K562 (cell line): ENCODE measurements around the gene PCBD1. TPM values are rescaled to one million over a fixed set of nuclear protein-coding genes. Genes with fewer than 3 reads are reported as not detected.

Source experiments
- ATAC-seq: fragments of 200-7000 bp; cut with Tn5 transposase; 3 replicates; pipeline ENCODE4 v1.9.1; 2020; ENCODE audit warnings: moderate library complexity
- BruUV-seq: library from RNA; stranded (reverse); fragments of 400-500 nt; replicated peaks from 2 replicates; lab custom pipeline; 2021; lab: Mats Ljungman, UMichigan
- CTCF ChIA-PET: fragments of 300-600 bp; formaldehyde crosslinking; extraction: SDS; loops from one replicate; lab custom pipeline; 2021; ENCODE audit warnings: low intra/inter-chr PET ratio; lab: Yijun Ruan, JAX
- POLR2A ChIA-PET: fragments of 300-600, 350-650 bp; sonication (Branson Sonifier 250); formaldehyde crosslinking; extraction: SDS; loops from one replicate; lab custom pipeline; 2021; ENCODE audit warnings: antibody characterized with exemption, inconsistent platforms; lab: Yijun Ruan, JAX
- DNase-seq, 4 experiments: peaks; one replicate each; pipeline versions ENCODE4 v3.0.0 to v3.0.0-alpha.2; 2011 to 2018; ENCODE audit warnings: low spot score in 3 of 4, mixed read lengths in 3 of 4; ENCODE audit errors: extremely low read depth in 1 of 4
- FAIRE-seq: peaks from 2 replicates; lab custom pipeline; 2011; peaks lifted over from hg19 to GRCh38; lab: Jason Lieb, UNC
- H2AFZ ChIP-seq: 2 replicates; pipeline ENCODE4 v1.6.0; 2011; ENCODE audit warnings: low read depth, low read length, control low read depth, inconsistent platforms
- H3K27ac ChIP-seq: fragments of 200-600 bp; 3 replicates; pipeline ENCODE4 v1.8.0; 2011; ENCODE audit warnings: low read depth, mild to moderate bottlenecking, control low read depth, inconsistent platforms, low read length, moderate library complexity, mixed read lengths; ENCODE audit errors: extremely low read depth
- H3K27me3 ChIP-seq, 2 experiments: fragments of 300-600 bp in 1 of 2; 2 replicates in 1 of 2; 3 replicates in 1 of 2; pipeline versions ENCODE4 v1.6.0 to v1.8.0; 2011; ENCODE audit warnings: inconsistent platforms in 2 of 2, low read length in 2 of 2, mild to moderate bottlenecking in 1 of 2, mixed read lengths in 1 of 2, moderate library complexity in 1 of 2; ENCODE audit not compliant: control insufficient read depth in 2 of 2, insufficient read depth in 2 of 2
- H3K36me3 ChIP-seq: fragments of 300-600 bp; 3 replicates; pipeline ENCODE4 v1.8.0; 2011; ENCODE audit warnings: mild to moderate bottlenecking, low read length, inconsistent platforms; ENCODE audit not compliant: control insufficient read depth, insufficient read depth
- H3K4me1 ChIP-seq, 2 experiments: fragments of 200-600 bp in 1 of 2; replicated peaks in 1 of 2; 2 replicates in 1 of 2; 3 replicates in 1 of 2; pipeline versions ENCODE4 v1.5.1 to v1.8.0; 2011; ENCODE audit warnings: inconsistent platforms in 2 of 2, low read length in 2 of 2, mild to moderate bottlenecking in 1 of 2, mixed read lengths in 1 of 2, moderate library complexity in 1 of 2; ENCODE audit not compliant: control insufficient read depth in 2 of 2, insufficient read depth in 2 of 2
- H3K4me2 ChIP-seq: 2 replicates; pipeline ENCODE4 v1.6.1; 2011; ENCODE audit warnings: low read length, control low read depth, inconsistent platforms, mixed read lengths; ENCODE audit not compliant: insufficient read depth
- H3K4me3 ChIP-seq: fragments of 200-600 bp; sonication (generic), shearing (Covaris generic); 2 replicates; pipeline ENCODE4 v1.5.1; 2016; ENCODE audit warnings: control low read depth, inconsistent platforms
- H3K79me2 ChIP-seq: fragments of 200-600 bp; 3 replicates; pipeline ENCODE4 v1.8.0; 2011; ENCODE audit warnings: low read length, inconsistent platforms; ENCODE audit not compliant: control insufficient read depth, insufficient read depth
- H3K9ac ChIP-seq, 2 experiments: 2 replicates each; pipeline versions ENCODE4 v1.6.0 to v1.6.1; 2011; ENCODE audit warnings: low read depth in 2 of 2, low read length in 2 of 2, control low read depth in 1 of 2, inconsistent platforms in 1 of 2, mild to moderate bottlenecking in 1 of 2, mixed read lengths in 1 of 2; ENCODE audit not compliant: insufficient read depth in 1 of 2
- H3K9me1 ChIP-seq: one replicate; pipeline ENCODE4 v1.6.0; 2011; ENCODE audit warnings: inconsistent platforms, mild to moderate bottlenecking, low read length, moderate library complexity; ENCODE audit not compliant: control insufficient read depth, insufficient read depth
- H3K9me3 ChIP-seq: replicated peaks from 2 replicates; pipeline ENCODE4 v1.5.1; 2011; ENCODE audit warnings: low read depth, low read length, inconsistent platforms; ENCODE audit not compliant: control insufficient read depth, insufficient read depth
- H4K20me1 ChIP-seq: replicated peaks from 2 replicates; pipeline ENCODE4 v1.6.1; 2011; ENCODE audit warnings: low read length, inconsistent platforms, mixed read lengths; ENCODE audit not compliant: control insufficient read depth, insufficient read depth
- CGGBP1 ChIP-seq: fragments of 250-450 bp; sonication (Bioruptor Pico); IDR thresholded peaks from 2 replicates; pipeline ENCODE4 v1.9.0; 2021; ENCODE audit warnings: mild to moderate bottlenecking
- CTBP1 ChIP-seq: fragments of 450-650 bp; IDR thresholded peaks from 2 replicates; pipeline ENCODE4 v1.6.1; 2016; ENCODE audit warnings: borderline replicate concordance
- DNMT1 ChIP-seq: fragments of 450-650 bp; IDR thresholded peaks from 2 replicates; pipeline ENCODE4 v1.6.1; 2016; ENCODE audit warnings: antibody characterized with exemption, mild to moderate bottlenecking
- JUND ChIP-seq, 2 experiments: IDR thresholded peaks; 2 replicates in 1 of 2; 3 replicates in 1 of 2; pipeline ENCODE4 v1.6.1; 2011; ENCODE audit warnings: borderline replicate concordance in 2 of 2, low read depth in 2 of 2, low read length in 2 of 2, improper control_type of control experiment in 1 of 2, missing biosample characterization in 1 of 2, missing genetic modification characterization in 1 of 2, missing genetic modification reagents in 1 of 2
- KAT7 ChIP-seq: sonication (generic); formaldehyde crosslinking; IDR thresholded peaks from 2 replicates; pipeline ENCODE4 v1.8.0; 2022; ENCODE audit warnings: missing genetic modification reagents, mild to moderate bottlenecking, borderline replicate concordance
- RB1 ChIP-seq: fragments of 450-650 bp; IDR thresholded peaks from 2 replicates; pipeline ENCODE4 v1.6.1; 2017; ENCODE audit warnings: low read depth, mild to moderate bottlenecking
- RBBP5 ChIP-seq: fragments of 200-600 bp; sonication (generic); IDR thresholded peaks from 2 replicates; pipeline ENCODE4 v1.6.1; 2012; ENCODE audit warnings: borderline replicate concordance, mild to moderate bottlenecking, low read length, control low read depth, inconsistent platforms; ENCODE audit not compliant: insufficient read depth, poor library complexity, severe bottlenecking
- RBM22 ChIP-seq: fragments of 200-400 bp; formaldehyde crosslinking; IDR thresholded peaks from 2 replicates; pipeline ENCODE4 v1.6.1; 2018; ENCODE audit warnings: low read length, low read depth; ENCODE audit not compliant: poor library complexity, severe bottlenecking
- SP1 ChIP-seq: sonication (generic); formaldehyde crosslinking; IDR thresholded peaks from 2 replicates; pipeline ENCODE4 v1.8.1; 2022; ENCODE audit warnings: mild to moderate bottlenecking, missing genetic modification reagents
- THAP7 ChIP-seq: fragments of 250-450 bp; sonication (Bioruptor Pico); IDR thresholded peaks from 2 replicates; pipeline ENCODE4 v1.5.0; 2021
- ZFP91 ChIP-seq: sonication (generic); formaldehyde crosslinking; IDR thresholded peaks from 2 replicates; pipeline ENCODE4 v1.8.0; 2022; ENCODE audit warnings: mild to moderate bottlenecking, missing genetic modification reagents
- ZKSCAN1 ChIP-seq: fragments of 150-350 bp; IDR thresholded peaks from 2 replicates; pipeline ENCODE4 v1.6.1; 2016; ENCODE audit warnings: low read depth, low read length
- ZNF140 ChIP-seq: fragments of 250-450 bp; sonication (Bioruptor Pico); IDR thresholded peaks from 2 replicates; pipeline ENCODE4 v1.8.0; 2021; ENCODE audit warnings: moderate library complexity, mild to moderate bottlenecking, inconsistent platforms
- ZNF23 ChIP-seq: fragments of 250-450 bp; sonication (Bioruptor Pico); IDR thresholded peaks from 2 replicates; pipeline ENCODE4 v1.4.0; 2020; ENCODE audit warnings: mild to moderate bottlenecking
- ZNF3 ChIP-seq: fragments of 250-450 bp; sonication (Bioruptor Pico); IDR thresholded peaks from 2 replicates; pipeline ENCODE4 v1.5.0; 2021; ENCODE audit warnings: mild to moderate bottlenecking, moderate library complexity
- ZNF431 ChIP-seq: sonication (generic); formaldehyde crosslinking; IDR thresholded peaks from 2 replicates; pipeline ENCODE4 v1.8.0; 2022; ENCODE audit warnings: mild to moderate bottlenecking, missing genetic modification reagents
- ZNF589 ChIP-seq: fragments of 200-800 bp; sonication (Bioruptor generic); IDR thresholded peaks from 2 replicates; pipeline ENCODE4 v1.6.1; 2016; ENCODE audit warnings: low read depth, missing genetic modification characterization, missing compliant biosample characterization
- WGBS: fragments of 100-300 bp; shearing (Covaris generic); methylation state at CpG from one replicate; pipeline ENCODE4 v1.1.6; 2016; ENCODE audit warnings: low coverage, mixed read lengths; ENCODE audit not compliant: insufficient coverage; ENCODE audit errors: missing lambda C conversion rate; 5-methylcytosine and 5-hydroxymethylcytosine counted together
- in situ Hi-C: fragments of 300-500 bp; cut with MboI; formaldehyde crosslinking; loops from 4 replicates; pipeline ENCODE4 v1.15.0; 2018; ENCODE audit warnings: inconsistent platforms, mixed read lengths
- intact Hi-C: fragments of 100-400 bp; cut with micrococcal nuclease; formaldehyde crosslinking; loops from 2 replicates; pipeline ENCODE4 v1.14.2; 2022
- polyA plus RNA-seq, 8 experiments: library from polyadenylated mRNA; depleted of rRNA in 4 of 8; stranded (reverse) in 5 of 8; unstranded in 3 of 8; fragments of >200 nt; fragmentation: Nextera tagmentation in 2 of 8; fragmentation: Illumina TruSeq in 1 of 8; extraction: Ambion mirVana in 2 of 8; extraction: Trizol in 1 of 8; gene quantifications; 2 replicates each; pipeline versions ENCODE4 v1.2.1 to v1.2.3, GENCODE V29; 2011 to 2014; ENCODE audit warnings: inconsistent platforms in 1 of 8, missing spikeins in 1 of 8
- total RNA-seq, 7 experiments: library from RNA; depleted of rRNA in 6 of 7; stranded (reverse); fragments of >200 nt in 6 of 7; fragmentation: Illumina TruSeq in 2 of 7; extraction: Trizol in 2 of 7; gene quantifications; 2 replicates each; pipeline versions ENCODE4 v1.2.1 to v1.2.3, GENCODE V29; 2011 to 2021; ENCODE audit warnings: low replicate concordance in 1 of 7

PCBD1 gene
- total and polyA plus RNA-seq, 9 of the 15 experiments (the other 6 are each of a cell fraction or from before 2014, with no cell fraction given), result 14.6 to 109 (median 57.0) TPM

GRCh38 chr10:70925377-70926225 lies 37.2 kb upstream of the PCBD1 start:
- no peaks in the 10 kb centered on the region for H3K36me3 ChIP-seq
- no peak overlapping the region for H3K9ac ChIP-seq
- no peak overlapping the region for H3K27ac ChIP-seq
- in situ Hi-C loops (no loop called here), intact Hi-C loops (loop anchor here (1.0 to 5.0 kb wide), 2 partner anchors 284 to 357 kb away; no protein-coding TSS in a partner anchor)
- FAIRE-seq, result peak; percentile 23
- 17% methylated on average over 22 of the region's 22 CpGs for WGBS
- H3K9me1 ChIP-seq, result no peaks in the 10 kb centered on the region
- BruUV-seq, result no TSS peak
- peak; percentile 71 to 93 (median 88) for DNase-seq
- H3K4me1 ChIP-seq, result peaks cover 0 to 9% of the 10 kb centered on the region in 2 experiments; a peak in 2 of 5 replicates
- no peak overlapping the region for H3K4me3 ChIP-seq
- peak; percentile 94 for ATAC-seq
- no peak overlapping the region for H3K4me2 ChIP-seq
- H3K79me2 ChIP-seq, result no peaks in the 10 kb centered on the region
- H3K27me3 ChIP-seq, result peaks cover 21 to 76% of the 10 kb centered on the region in 2 experiments
- H3K9me3 ChIP-seq, result no peaks in the 10 kb centered on the region
- POLR2A ChIA-PET, result interaction anchor here (0.9 kb wide), 2 partner anchors 25 to 403 kb away, joined by 3 to 4 read pairs; no protein-coding TSS in a partner anchor
- CTCF ChIA-PET, result interaction anchor here (1.4 to 2.4 kb wide), 3 partner anchors 283 to 360 kb away, joined by 4 to 15 read pairs (median 10); no protein-coding TSS in a partner anchor
- H4K20me1 ChIP-seq, result peaks cover 10% of the 10 kb centered on the region
- no peak overlapping the region; the same call in 1 of the 2 replicates for H2AFZ ChIP-seq
- TF ChIP-seq DNMT1, result no peak
- TF ChIP-seq ZKSCAN1, result 0 out of 2 replicates have a peak, but pooled peaks have one; percentile 25
- no peak for TF ChIP-seq RBBP5
- no peak for TF ChIP-seq ZNF23 (CRISPR knock-in tag)
- no peak for TF ChIP-seq ZNF3 (CRISPR knock-in tag)
- TF ChIP-seq JUND (IDR thresholded peaks at IDR 0.05; ENCODE audit: borderline replicate concordance, low read depth, low read length), result no peak; the same call in 1 of the 2 replicates
- no peak for TF ChIP-seq JUND (tag; IDR thresholded peaks at IDR 0.05; ENCODE audit: borderline replicate concordance, low read depth, low read length)
- no peak for TF ChIP-seq CGGBP1 (CRISPR knock-in tag)
- TF ChIP-seq CTBP1, result peak; percentile 12; the same call in 1 of the 2 replicates
- no peak for TF ChIP-seq RBM22
- no peak for TF ChIP-seq ZNF431 (CRISPR knock-in tag)
- no peak for TF ChIP-seq SP1
- no peak for TF ChIP-seq ZNF140 (CRISPR knock-in tag)
- no peak for TF ChIP-seq ZNF589
- TF ChIP-seq RB1, result peak; percentile 59; the same call in 1 of the 2 replicates
- TF ChIP-seq KAT7 (CRISPR knock-in tag), result no peak
- TF ChIP-seq ZFP91 (CRISPR knock-in tag), result no peak
- TF ChIP-seq THAP7 (CRISPR knock-in tag), result no peak
